Hepatocyte (in vitro differentiated cells): Measurements from ENCODE around the gene OSCP1. TPM values are rescaled to one million over a fixed set of nuclear protein-coding genes. Genes with fewer than 3 reads are reported as not detected.

ENCODE experiments used
- DNase-seq: peaks from one replicate; pipeline ENCODE4 v3.0.0-alpha.2; 2016; ENCODE audit warnings: low spot score
- H2AFZ ChIP-seq: fragments of 200-600 bp; sonication (generic); 2 replicates; pipeline ENCODE4 v1.6.0; 2016; ENCODE audit warnings: antibody characterized with exemption, mild to moderate bottlenecking
- H3K27ac ChIP-seq: fragments of 200-600 bp; sonication (generic); 2 replicates; pipeline ENCODE4 v1.5.1; 2016; ENCODE audit warnings: mild to moderate bottlenecking
- H3K27me3 ChIP-seq: fragments of 200-600 bp; sonication (generic); 2 replicates; pipeline ENCODE4 v1.6.1; 2016
- H3K36me3 ChIP-seq: fragments of 200-600 bp; sonication (generic); replicated peaks from 2 replicates; pipeline ENCODE4 v1.5.1; 2016; ENCODE audit warnings: low read depth; ENCODE audit not compliant: insufficient read depth
- H3K4me1 ChIP-seq: fragments of 200-600 bp; sonication (generic); 2 replicates; pipeline ENCODE4 v1.5.1; 2016; ENCODE audit warnings: mild to moderate bottlenecking, moderate library complexity; ENCODE audit not compliant: insufficient read depth
- H3K4me2 ChIP-seq: fragments of 200-600 bp; sonication (generic); 2 replicates; pipeline ENCODE4 v1.6.0; 2016
- H3K4me3 ChIP-seq: fragments of 200-600 bp; sonication (generic); 2 replicates; pipeline ENCODE4 v1.5.1; 2016; ENCODE audit warnings: mild to moderate bottlenecking
- H3K79me2 ChIP-seq: fragments of 200-600 bp; sonication (generic); 2 replicates; pipeline ENCODE4 v1.6.0; 2017; ENCODE audit warnings: mild to moderate bottlenecking
- H3K9me2 ChIP-seq: fragments of 200-600 bp; sonication (generic); replicated peaks from 2 replicates; pipeline ENCODE4 v1.6.0; 2017; ENCODE audit warnings: mild to moderate bottlenecking; ENCODE audit not compliant: insufficient read depth
- H3K9me3 ChIP-seq: fragments of 200-600 bp; sonication (generic); 2 replicates; pipeline ENCODE4 v1.5.1; 2016; ENCODE audit warnings: low read depth, mild to moderate bottlenecking
- H4K20me1 ChIP-seq: fragments of 200-600 bp; sonication (generic); 2 replicates; pipeline ENCODE4 v1.6.0; 2016; ENCODE audit warnings: mild to moderate bottlenecking; ENCODE audit not compliant: insufficient read depth, poor library complexity, severe bottlenecking
- EZH2 ChIP-seq: fragments of 200-600 bp; sonication (generic); IDR thresholded peaks from 2 replicates; pipeline ENCODE4 v1.6.1; 2016; ENCODE audit warnings: antibody characterized with exemption, mild to moderate bottlenecking, borderline replicate concordance
- EZH2phosphoT487 ChIP-seq: fragments of 200-600 bp; sonication (generic); IDR thresholded peaks from one replicate; pipeline ENCODE4 v1.6.1; 2018; ENCODE audit warnings: antibody characterized with exemption, mild to moderate bottlenecking, low read depth, moderate library complexity; ENCODE audit not compliant: unreplicated experiment, severe bottlenecking
- WGBS: methylation state at CpG from one replicate; pipeline ENCODE4 v1.1.6; 2016; ENCODE audit warnings: low lambda C conversion rate; ENCODE audit errors: missing lambda C conversion rate; 5-methylcytosine and 5-hydroxymethylcytosine counted together
- polyA plus RNA-seq: library from polyadenylated mRNA; unstranded; fragments of >200 nt; fragmentation: Nextera tagmentation; extraction: Ambion mirVana; gene quantifications from 2 replicates; pipeline ENCODE4 v1.2.1, GENCODE V29; 2016
- total RNA-seq: library from RNA; depleted of rRNA; stranded (reverse); fragments of >200 nt; gene quantifications from 2 replicates; pipeline ENCODE4 v1.2.3, GENCODE V29; 2014
- TF ChIP-seq, protein P1 (sequence below): fragments of 200-600 bp; sonication (generic); IDR thresholded peaks from 2 replicates; pipeline ENCODE4 v1.5.1; 2016; ENCODE audit warnings: antibody characterized with exemption, mild to moderate bottlenecking; ENCODE audit not compliant: poor library complexity

Gene OSCP1
- total and polyA plus RNA-seq, 2 experiments from 2014 or later, result 5.8 to 7.6 TPM

DNA sequence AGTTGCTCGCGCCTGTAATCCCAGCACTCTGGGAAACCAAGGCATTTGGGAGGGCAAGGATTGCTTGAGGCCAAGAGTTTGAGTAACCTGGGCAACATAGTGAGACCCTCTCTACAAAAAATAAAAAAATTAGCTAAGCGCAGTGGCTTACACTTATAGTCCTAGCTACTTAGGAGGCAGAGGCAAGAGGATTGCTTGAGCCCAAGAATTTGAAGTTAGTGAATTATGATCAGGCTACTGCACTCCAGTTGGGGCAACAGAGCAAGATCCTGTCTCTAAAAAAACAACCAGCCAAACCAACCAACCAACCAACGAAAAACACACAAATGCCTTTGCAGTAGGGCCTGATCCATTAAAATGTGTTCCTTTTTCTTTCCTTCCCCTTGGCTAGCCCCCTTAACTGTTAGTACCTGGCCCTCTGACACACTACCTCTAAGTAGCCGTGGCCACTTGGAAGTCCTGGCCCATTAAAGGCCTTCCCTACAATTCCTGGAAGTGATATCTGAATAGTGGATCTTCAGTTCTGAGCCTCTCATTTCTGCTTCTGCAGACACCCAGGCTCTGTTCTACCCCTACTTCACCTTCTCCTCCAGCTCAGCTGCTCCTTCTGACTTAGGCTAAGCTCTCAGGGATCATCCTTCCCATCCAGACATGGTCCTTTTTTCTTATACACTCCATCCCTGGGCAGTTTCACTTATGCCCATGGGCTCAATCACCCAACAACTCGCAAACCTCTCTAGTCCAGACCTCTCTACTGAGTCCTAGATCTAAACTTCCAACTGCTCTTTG, 3.5 kb upstream of the OSCP1 start:
- DNase-seq, result no peak
- no peaks in the 10 kb centered on the region for H3K4me1 ChIP-seq
- no peak overlapping the region for H3K27ac ChIP-seq
- H4K20me1 ChIP-seq, result no peaks in the 10 kb centered on the region
- no peaks in the 10 kb centered on the region for H3K27me3 ChIP-seq
- no peaks in the 10 kb centered on the region for H3K36me3 ChIP-seq
- H3K79me2 ChIP-seq, result no peaks in the 10 kb centered on the region
- no peaks in the 10 kb centered on the region for H3K9me3 ChIP-seq
- H2AFZ ChIP-seq, result no peak overlapping the region
- no peak overlapping the region for H3K4me3 ChIP-seq
- no peak overlapping the region for H3K4me2 ChIP-seq
- no peaks in the 10 kb centered on the region for H3K9me2 ChIP-seq
- TF ChIP-seq EZH2 (no peak), EZH2phosphoT487 (no peak)
- WGBS, result 97% methylated on average over 6 of the region's 6 CpGs

DNA sequence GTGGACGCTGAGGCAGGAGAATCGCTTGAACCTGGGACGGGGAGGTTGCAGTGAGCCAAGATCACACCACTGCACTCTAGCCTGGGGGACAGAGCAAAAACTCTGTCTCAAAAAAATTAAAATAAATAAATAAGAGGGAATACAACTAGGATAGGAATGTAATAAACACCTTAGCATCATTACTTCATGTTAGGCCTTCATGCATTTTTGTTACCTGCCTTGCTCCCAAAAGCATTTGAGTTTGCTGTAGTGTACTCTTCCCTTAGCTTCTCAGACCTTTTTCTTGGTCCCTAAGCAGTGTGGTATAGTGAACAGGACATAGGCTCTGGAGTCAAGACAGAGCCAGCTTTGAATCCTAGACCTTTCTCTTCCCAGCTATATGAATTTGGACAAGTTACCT, 2.8 kb upstream of the OSCP1 start:
- whole genome bisulfite sequencing, result 86% methylated on average over 3 of the region's 3 CpGs

DNA sequence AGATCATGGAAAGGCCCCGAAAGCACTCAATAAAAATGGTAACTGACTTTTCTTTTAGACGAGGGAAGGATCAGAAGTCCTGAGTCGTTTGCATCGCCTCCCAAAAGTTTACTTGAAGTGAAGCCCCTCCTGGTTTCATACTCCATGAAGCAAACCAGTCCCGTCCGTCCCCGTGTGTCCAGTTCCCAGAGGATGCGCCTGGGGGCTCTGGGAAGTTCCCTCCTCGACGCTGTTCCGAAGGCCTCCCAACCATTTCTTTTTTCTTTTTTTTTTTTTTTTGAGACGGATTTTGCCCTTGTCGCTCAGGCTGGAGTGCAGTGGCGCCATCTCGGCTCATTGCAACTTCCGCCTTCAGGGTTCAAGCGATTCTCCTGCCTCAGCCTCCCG, 661 bp upstream of the OSCP1 start:
- WGBS, result 71% methylated on average over 18 of the region's 18 CpGs
- Histone ChIP-seq H3K27me3 (no peaks in the 10 kb centered on the region), H3K9me3 (no peaks in the 10 kb centered on the region), H3K4me3 (peak overlapping the region; percentile 17), H3K27ac (peak overlapping the region; percentile 93), H4K20me1 (no peaks in the 10 kb centered on the region), H3K79me2 (no peaks in the 10 kb centered on the region), H3K9me2 (no peaks in the 10 kb centered on the region), H3K36me3 (no peaks in the 10 kb centered on the region), H3K4me1 (no peaks in the 10 kb centered on the region), H2AFZ (peak overlapping the region; percentile 37), H3K4me2 (peak overlapping the region; percentile 75)
- DNase-seq, result no peak
- TF ChIP-seq EZH2phosphoT487 (no peak), EZH2 (no peak)
- TF ChIP-seq, protein P1, sequence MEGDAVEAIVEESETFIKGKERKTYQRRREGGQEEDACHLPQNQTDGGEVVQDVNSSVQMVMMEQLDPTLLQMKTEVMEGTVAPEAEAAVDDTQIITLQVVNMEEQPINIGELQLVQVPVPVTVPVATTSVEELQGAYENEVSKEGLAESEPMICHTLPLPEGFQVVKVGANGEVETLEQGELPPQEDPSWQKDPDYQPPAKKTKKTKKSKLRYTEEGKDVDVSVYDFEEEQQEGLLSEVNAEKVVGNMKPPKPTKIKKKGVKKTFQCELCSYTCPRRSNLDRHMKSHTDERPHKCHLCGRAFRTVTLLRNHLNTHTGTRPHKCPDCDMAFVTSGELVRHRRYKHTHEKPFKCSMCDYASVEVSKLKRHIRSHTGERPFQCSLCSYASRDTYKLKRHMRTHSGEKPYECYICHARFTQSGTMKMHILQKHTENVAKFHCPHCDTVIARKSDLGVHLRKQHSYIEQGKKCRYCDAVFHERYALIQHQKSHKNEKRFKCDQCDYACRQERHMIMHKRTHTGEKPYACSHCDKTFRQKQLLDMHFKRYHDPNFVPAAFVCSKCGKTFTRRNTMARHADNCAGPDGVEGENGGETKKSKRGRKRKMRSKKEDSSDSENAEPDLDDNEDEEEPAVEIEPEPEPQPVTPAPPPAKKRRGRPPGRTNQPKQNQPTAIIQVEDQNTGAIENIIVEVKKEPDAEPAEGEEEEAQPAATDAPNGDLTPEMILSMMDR, result no peak

More for the DNA sequence above, 2.8 kb upstream of the OSCP1 start:
- H3K9me3 ChIP-seq, result no peaks in the 10 kb centered on the region
- no peak overlapping the region for H3K4me3 ChIP-seq
- no peaks in the 10 kb centered on the region for H3K27me3 ChIP-seq
- no peaks in the 10 kb centered on the region for H3K79me2 ChIP-seq
- no peak overlapping the region for H3K27ac ChIP-seq
- no peak for DNase-seq
- H3K4me1 ChIP-seq, result no peaks in the 10 kb centered on the region
- no peaks in the 10 kb centered on the region for H4K20me1 ChIP-seq
- TF ChIP-seq, protein P1, result no peak
- no peak for TF ChIP-seq EZH2
- TF ChIP-seq EZH2phosphoT487, result no peak
- no peaks in the 10 kb centered on the region for H3K36me3 ChIP-seq
- no peaks in the 10 kb centered on the region for H3K9me2 ChIP-seq
- no peak overlapping the region for H3K4me2 ChIP-seq
- H2AFZ ChIP-seq, result no peak overlapping the region

DNA sequence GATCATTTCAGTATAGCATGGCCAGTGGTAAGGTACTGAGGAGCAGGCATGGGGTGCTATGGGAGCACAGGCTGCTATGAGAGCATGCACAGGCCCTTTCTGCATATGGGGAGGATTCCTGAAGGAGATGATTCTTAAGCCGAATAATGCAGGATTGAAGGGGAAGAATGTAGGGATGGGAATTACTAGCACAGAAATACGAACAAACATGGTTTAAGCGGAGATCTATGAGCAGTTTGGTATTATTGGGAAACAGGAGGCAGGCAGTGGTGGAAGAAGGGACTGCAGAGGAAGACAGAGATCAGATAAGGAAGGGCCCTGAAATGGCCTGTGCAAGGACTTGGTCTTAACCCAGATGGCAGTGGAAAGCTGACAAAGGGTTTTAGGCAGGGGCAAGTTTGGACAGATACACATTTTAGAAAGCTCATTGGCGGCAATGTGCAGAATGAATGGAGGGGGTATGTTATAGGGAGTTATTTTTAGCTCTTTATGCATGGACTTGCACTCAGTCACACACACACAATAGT, 1.7 kb downstream of the OSCP1 start:
- 91% methylated on average over 4 of the region's 4 CpGs for WGBS
- H3K4me3 ChIP-seq, result no peak overlapping the region
- H3K79me2 ChIP-seq, result no peaks in the 10 kb centered on the region
- no peaks in the 10 kb centered on the region for H4K20me1 ChIP-seq
- H3K4me2 ChIP-seq, result no peak overlapping the region
- H3K9me3 ChIP-seq, result no peaks in the 10 kb centered on the region
- no peaks in the 10 kb centered on the region for H3K4me1 ChIP-seq
- H3K27me3 ChIP-seq, result no peaks in the 10 kb centered on the region
- H3K36me3 ChIP-seq, result no peaks in the 10 kb centered on the region
- no peak overlapping the region for H2AFZ ChIP-seq
- no peak for TF ChIP-seq EZH2phosphoT487
- TF ChIP-seq, protein P1, result no peak
- no peak for TF ChIP-seq EZH2
- DNase-seq, result no peak
- H3K9me2 ChIP-seq, result no peaks in the 10 kb centered on the region
- no peak overlapping the region for H3K27ac ChIP-seq
